Inferior parietal cortex (tissue), 1 donor: ENCODE results near the gene HINFP.

ENCODE experiments used
- DNase-seq: peaks from one replicate; pipeline ENCODE4 v3.0.0-alpha.2; 2016; ENCODE audit errors: extremely low spot score

HINFP gene

GRCh38 chr11:119121008-119121810, at the start of gene HINFP:
Gene HINFP, plus strand, starts transcription at chr11:119121580. Its CDS starts 5,365 bp downstream, at chr11:119126945.
- peak; percentile 99 for DNase-seq

GRCh38 chr11:119077839-119078238, 43.5 kb upstream of the HINFP start:
- DNase-seq: no peak

GRCh38 chr11:119078675-119079420, 42.5 kb upstream of the HINFP start:
- no peak for DNase-seq

- DNase-seq: peak; percentile 74
Observed at GRCh38 chr11:119081682-119082260, 39.6 kb upstream of the HINFP start.

- peak; percentile 98 for DNase-seq
Observed at GRCh38 chr11:119084663-119085436, 36.5 kb upstream of the HINFP start, which contains the start of gene HMBS. Gene HMBS, plus strand, starts transcription at chr11:119084881. Its CDS starts 153 bp downstream, at chr11:119085034.

- no peak for DNase-seq
Observed at GRCh38 chr11:119085437-119085847, 35.9 kb upstream of the HINFP start.

GRCh38 chr11:119087123-119087522, 34.3 kb upstream of the HINFP start:
- DNase-seq: no peak

GRCh38 chr11:119087747-119088241, 33.6 kb upstream of the HINFP start:
- DNase-seq: no peak

- no peak for DNase-seq
Observed at GRCh38 chr11:119088406-119088805, 33.0 kb upstream of the HINFP start.

GRCh38 chr11:119089319-119089718, 32.1 kb upstream of the HINFP start:
- DNase-seq: no peak

- no peak for DNase-seq
Observed at GRCh38 chr11:119091178-119091577, 30.2 kb upstream of the HINFP start.

- DNase-seq: no peak
Observed at GRCh38 chr11:119091966-119092879, 29.2 kb upstream of the HINFP start.

GRCh38 chr11:119092880-119093842, 28.2 kb upstream of the HINFP start:
- DNase-seq: no peak

GRCh38 chr11:119093942-119094815, 27.2 kb upstream of the HINFP start:
- DNase-seq: no peak

- DNase-seq: no peak
Observed at GRCh38 chr11:119094816-119095065, 26.6 kb upstream of the HINFP start.

GRCh38 chr11:119095066-119095880, 26.1 kb upstream of the HINFP start:
- DNase-seq: peak; percentile 100

- DNase-seq: no peak
Observed at GRCh38 chr11:119099711-119100110, 21.7 kb upstream of the HINFP start.
